Measurements from ENCODE around the gene UBE2E2.
A peak's percentile ranks its signal among the peaks of the same experiment; 100 is the strongest.

DNA sequence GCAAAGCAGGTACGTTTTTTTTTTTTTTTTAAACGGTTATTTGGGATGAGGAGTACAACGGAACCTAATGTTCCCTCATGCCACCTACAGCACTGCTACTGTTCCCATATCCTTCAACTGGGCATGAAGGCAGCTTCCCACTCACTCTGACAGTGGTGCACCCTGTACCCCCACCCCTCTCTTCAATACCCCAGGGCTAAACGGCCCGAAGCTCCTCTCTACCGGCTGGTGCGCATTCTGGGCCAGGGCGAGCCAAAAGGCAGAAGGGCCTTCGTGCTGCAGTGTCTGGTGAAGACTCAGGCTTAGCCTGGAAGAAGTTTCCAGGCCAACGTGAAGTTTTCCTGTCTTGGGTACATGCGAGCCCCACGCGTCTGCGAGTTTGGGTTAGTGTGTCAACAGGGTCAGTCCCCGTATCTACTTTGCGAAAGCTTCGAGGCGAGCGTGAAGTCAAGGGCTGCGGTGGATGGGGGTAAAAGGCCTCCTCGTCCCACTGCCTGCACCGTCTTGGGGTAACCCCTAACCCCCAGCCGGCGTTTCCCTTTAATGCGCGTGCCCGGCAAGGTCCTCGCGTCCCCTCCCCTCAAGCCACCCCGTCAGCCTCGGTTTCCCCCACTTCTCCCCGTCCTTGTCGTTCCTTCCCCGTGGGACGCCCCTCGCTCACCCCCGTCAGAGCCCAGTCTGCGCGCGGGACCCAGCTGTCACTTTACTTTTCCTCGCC lies 765 bp upstream of the UBE2E2 start:
- TF ChIP-seq EP300 (IDR thresholded peaks at IDR 0.05; ENCODE audit: borderline replicate concordance): no peak
- peak; percentile 55; the same call in 1 of the 2 replicates for TF ChIP-seq ZBTB7A (IDR thresholded peaks at IDR 0.05; ENCODE audit: low read depth)
- TF ChIP-seq, protein P1, sequence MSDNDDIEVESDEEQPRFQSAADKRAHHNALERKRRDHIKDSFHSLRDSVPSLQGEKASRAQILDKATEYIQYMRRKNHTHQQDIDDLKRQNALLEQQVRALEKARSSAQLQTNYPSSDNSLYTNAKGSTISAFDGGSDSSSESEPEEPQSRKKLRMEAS (IDR thresholded peaks at IDR 0.05): peak; percentile 48; the same call in 1 of the 2 replicates
- no peak for TF ChIP-seq EGR1 (IDR thresholded peaks at IDR 0.05)
- TF ChIP-seq, protein P2, sequence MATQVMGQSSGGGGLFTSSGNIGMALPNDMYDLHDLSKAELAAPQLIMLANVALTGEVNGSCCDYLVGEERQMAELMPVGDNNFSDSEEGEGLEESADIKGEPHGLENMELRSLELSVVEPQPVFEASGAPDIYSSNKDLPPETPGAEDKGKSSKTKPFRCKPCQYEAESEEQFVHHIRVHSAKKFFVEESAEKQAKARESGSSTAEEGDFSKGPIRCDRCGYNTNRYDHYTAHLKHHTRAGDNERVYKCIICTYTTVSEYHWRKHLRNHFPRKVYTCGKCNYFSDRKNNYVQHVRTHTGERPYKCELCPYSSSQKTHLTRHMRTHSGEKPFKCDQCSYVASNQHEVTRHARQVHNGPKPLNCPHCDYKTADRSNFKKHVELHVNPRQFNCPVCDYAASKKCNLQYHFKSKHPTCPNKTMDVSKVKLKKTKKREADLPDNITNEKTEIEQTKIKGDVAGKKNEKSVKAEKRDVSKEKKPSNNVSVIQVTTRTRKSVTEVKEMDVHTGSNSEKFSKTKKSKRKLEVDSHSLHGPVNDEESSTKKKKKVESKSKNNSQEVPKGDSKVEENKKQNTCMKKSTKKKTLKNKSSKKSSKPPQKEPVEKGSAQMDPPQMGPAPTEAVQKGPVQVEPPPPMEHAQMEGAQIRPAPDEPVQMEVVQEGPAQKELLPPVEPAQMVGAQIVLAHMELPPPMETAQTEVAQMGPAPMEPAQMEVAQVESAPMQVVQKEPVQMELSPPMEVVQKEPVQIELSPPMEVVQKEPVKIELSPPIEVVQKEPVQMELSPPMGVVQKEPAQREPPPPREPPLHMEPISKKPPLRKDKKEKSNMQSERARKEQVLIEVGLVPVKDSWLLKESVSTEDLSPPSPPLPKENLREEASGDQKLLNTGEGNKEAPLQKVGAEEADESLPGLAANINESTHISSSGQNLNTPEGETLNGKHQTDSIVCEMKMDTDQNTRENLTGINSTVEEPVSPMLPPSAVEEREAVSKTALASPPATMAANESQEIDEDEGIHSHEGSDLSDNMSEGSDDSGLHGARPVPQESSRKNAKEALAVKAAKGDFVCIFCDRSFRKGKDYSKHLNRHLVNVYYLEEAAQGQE (IDR thresholded peaks at IDR 0.05; ENCODE audit: low read depth): no peak
- TF ChIP-seq, protein P3, sequence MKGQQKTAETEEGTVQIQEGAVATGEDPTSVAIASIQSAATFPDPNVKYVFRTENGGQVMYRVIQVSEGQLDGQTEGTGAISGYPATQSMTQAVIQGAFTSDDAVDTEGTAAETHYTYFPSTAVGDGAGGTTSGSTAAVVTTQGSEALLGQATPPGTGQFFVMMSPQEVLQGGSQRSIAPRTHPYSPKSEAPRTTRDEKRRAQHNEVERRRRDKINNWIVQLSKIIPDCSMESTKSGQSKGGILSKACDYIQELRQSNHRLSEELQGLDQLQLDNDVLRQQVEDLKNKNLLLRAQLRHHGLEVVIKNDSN (IDR thresholded peaks at IDR 0.05): no peak
- TF ChIP-seq TEAD4 (IDR thresholded peaks at IDR 0.05): no peak
- TF ChIP-seq YY1 (IDR thresholded peaks at IDR 0.05; ENCODE audit: low read depth): no peak
- no peak for TF ChIP-seq CEBPB (IDR thresholded peaks at IDR 0.05)
- TF ChIP-seq TAF1 (IDR thresholded peaks at IDR 0.05; ENCODE audit: low read depth): no peak
- TF ChIP-seq CREB1 (IDR thresholded peaks at IDR 0.05; ENCODE audit: low read depth): no peak

Data from Ishikawa (cell line).